C4-2B (cell line): Measurements from ENCODE around the gene METTL22.

Source experiments
- H3K27ac ChIP-seq: fragments of 450-650 bp; 2 replicates; pipeline ENCODE4 v1.5.1; 2017
- ZFX ChIP-seq: fragments of 450-650 bp; IDR thresholded peaks from 2 replicates; pipeline ENCODE4 v1.6.1; 2017
- TF ChIP-seq, protein P1 (sequence below): fragments of 450-650 bp; conservative IDR thresholded peaks from 2 replicates; pipeline ENCODE4 v1.5.1; 2017; ENCODE audit warnings: mild to moderate bottlenecking

The METTL22 gene

DNA sequence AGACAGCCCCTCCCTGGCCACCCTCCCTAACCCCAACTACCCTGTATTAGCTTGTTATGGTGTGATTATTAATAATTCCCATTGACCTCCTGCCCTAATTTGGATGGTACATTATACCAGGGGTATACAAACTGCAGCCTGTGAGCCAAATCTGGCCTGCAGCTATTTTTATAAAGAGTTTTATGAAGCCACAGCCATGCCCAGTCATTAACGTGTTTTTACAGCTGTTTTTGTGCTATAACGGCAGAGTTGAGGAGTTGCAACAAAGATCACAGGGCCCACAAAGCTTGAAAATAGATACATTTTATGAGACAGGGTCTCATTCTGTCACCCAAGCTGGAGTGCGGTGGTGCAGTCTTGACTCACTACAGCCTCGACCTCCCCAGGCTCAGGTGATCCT is 6.0 kb downstream of the METTL22 start:
- no peak overlapping the region for H3K27ac ChIP-seq
- TF ChIP-seq, protein P1, sequence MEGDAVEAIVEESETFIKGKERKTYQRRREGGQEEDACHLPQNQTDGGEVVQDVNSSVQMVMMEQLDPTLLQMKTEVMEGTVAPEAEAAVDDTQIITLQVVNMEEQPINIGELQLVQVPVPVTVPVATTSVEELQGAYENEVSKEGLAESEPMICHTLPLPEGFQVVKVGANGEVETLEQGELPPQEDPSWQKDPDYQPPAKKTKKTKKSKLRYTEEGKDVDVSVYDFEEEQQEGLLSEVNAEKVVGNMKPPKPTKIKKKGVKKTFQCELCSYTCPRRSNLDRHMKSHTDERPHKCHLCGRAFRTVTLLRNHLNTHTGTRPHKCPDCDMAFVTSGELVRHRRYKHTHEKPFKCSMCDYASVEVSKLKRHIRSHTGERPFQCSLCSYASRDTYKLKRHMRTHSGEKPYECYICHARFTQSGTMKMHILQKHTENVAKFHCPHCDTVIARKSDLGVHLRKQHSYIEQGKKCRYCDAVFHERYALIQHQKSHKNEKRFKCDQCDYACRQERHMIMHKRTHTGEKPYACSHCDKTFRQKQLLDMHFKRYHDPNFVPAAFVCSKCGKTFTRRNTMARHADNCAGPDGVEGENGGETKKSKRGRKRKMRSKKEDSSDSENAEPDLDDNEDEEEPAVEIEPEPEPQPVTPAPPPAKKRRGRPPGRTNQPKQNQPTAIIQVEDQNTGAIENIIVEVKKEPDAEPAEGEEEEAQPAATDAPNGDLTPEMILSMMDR = no peak
- TF ChIP-seq ZFX = no peak

DNA sequence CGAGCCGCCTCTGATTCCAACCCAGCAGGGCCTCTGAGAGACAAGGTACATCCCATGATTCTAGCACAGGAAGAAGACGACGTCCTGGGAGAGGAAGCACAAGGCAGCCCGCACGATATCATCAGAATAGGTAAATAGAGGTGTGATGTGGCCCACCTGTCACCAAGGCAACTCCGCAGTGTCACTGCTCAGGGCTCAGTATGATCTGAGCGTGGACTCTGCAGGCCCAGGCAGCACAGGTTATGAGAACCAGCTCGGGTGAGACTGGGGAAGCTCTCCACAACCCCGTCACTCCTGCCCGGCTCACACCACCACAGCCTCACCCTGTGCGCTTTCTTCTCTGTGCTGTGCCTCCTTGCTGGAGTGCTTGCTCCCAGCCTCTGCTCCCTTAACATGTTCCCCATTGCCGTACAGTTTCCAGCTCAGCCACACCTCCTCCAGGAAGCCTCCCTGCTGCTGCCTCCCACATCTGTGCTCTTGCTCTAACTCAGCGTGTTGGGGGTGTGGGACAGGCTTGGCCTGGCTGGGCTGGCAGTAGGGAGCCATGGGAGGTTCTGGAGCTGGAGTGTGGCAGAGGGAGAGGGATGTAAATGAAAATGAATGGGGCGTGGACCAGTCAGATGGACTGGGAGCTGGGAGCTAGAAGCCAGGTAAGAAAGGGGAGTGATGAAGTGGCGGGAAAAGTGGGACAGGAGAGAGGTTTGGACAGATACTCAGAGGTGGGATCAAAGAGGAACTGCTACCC is 7.7 kb downstream of the METTL22 start:
- H3K27ac ChIP-seq = no peak overlapping the region
- no peak for TF ChIP-seq ZFX
- TF ChIP-seq, protein P1 = no peak

DNA sequence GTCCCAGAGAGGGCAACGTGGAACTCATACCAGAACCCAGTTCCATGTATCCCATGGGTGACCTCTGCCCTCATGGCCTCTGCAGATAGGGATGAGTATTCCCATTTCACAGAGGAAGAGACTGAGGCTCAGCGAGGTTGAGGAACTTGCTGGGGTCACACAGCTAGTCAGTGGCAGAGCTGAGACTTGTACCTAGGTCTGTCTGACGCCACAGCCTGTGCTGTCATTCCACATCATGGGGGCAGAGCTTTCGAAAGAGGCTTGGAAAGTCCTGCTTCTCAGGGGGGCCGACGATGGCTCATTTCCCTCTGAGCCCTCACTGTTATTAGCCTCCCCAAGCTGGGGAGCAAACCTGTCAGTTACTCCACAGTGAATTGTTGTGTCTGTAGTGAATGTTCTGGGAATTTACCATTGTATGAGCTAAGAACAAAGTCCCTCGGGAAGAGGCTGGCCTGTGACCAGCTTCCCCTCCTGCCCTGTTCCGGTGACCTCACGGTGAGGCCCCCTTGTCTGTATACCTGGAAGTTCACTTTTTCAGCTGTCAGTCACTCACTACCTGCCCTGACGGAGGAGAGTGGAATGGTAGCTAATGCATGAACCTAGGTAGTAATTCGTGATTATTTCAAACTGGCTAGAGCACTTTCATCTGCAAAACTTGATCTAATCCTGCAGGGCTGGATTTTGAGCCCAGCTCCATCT is 8.9 kb downstream of the METTL22 start:
- no peak for TF ChIP-seq ZFX
- TF ChIP-seq, protein P1 = no peak
- H3K27ac ChIP-seq = no peak overlapping the region

DNA sequence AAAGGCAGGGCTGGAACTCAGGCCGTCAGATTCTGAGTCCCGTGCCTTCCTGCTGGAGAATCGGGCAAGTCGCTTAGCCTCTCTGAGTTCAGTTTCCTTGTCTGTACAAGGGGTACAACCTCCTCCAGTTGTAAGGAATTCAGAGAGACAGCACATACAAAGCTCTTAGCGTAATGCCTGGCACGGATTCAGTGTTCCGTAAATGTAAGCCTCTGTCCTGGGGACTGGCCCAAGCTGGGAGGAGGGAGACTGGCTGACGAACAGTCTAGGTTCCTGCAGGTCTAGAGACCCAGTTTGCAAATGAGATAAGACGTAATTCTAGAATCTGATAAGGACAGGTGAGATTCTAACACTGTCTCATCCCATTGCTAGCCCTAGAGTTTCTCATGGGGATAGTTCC is 9.9 kb downstream of the METTL22 start:
- no peak overlapping the region for H3K27ac ChIP-seq
- no peak for TF ChIP-seq ZFX
- TF ChIP-seq, protein P1 = no peak

DNA sequence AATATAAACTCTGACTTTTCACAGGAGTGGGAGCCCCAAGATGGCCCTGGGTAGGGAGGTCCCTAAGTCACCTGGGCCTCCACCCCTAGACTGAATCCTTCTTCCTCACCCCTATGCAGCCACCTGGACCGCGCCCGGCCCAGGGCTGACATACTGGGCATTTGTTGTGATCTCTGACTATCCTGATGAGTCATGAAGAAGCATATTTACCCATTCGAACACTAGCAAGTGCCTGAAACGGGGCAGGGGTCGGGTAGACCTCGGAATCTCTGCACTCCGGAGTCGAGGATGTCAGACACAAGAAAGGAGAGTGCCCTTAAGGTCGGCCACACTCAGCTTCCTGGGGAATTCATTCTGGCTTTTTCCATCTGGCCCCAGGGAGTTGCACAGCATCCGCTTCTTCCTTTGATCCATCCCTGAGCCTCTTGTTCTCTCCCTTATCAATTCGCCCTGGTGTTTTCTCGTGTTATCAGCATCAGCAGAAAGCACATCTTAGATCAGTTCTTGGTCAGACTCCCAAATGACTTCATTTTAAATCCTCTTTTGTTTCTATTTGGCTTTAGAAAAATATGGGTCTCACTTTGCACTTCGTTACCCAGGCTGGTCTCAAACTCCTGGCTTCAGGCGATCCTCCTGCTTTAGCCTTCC is 10.4 kb downstream of the METTL22 start:
- no peak overlapping the region for H3K27ac ChIP-seq
- TF ChIP-seq, protein P1 = no peak
- TF ChIP-seq ZFX = no peak

DNA sequence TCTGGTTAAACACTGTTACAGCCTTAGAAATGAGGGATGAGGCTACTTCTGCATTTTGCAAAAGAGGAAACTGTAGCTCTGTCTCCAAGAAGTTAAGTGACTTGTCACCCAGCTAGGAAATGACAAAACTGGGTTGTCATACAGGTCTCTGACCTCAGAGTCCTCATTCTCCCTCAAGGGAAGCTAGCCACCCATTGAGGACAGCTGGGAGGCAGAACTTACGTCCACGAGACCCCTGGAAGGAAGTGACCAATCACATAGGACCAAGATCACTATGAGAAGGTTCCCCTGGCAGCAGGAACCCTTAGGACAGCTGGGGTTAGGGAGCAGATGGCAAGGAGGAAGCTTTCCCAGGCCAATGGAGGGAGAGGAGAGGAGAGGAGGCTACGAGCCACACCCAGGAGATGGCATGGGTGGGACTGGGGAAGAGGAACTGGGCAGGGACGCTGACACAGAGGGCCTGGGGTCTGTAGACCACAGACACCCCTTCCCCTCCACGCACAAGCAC is 11.2 kb downstream of the METTL22 start:
- H3K27ac ChIP-seq = no peak overlapping the region
- TF ChIP-seq, protein P1 = no peak
- TF ChIP-seq ZFX = no peak
